Left ventricle myocardium inferior (tissue), 1 donor: ENCODE measurements around the gene RTRAF. TPM values are rescaled to one million over a fixed set of nuclear protein-coding genes. Genes with fewer than 3 reads are reported as not detected.
A peak's percentile ranks its signal among the peaks of the same experiment; 100 is the strongest.

ENCODE experiments used
- DNase-seq: peaks from one replicate; pipeline ENCODE4 v3.0.0-alpha.2; 2020
- H3K27ac ChIP-seq: fragments of 200-600 bp; replicated peaks from 2 replicates; pipeline ENCODE4 v1.8.0; 2021
- H3K27me3 ChIP-seq: fragments of 200-600 bp; 2 replicates; pipeline ENCODE4 v1.8.0; 2021; ENCODE audit warnings: low read depth
- H3K36me3 ChIP-seq: fragments of 200-600 bp; 2 replicates; pipeline ENCODE4 v1.8.0; 2021
- H3K4me1 ChIP-seq: fragments of 200-600 bp; 2 replicates; pipeline ENCODE4 v1.8.0; 2021
- H3K4me3 ChIP-seq: fragments of 200-600 bp; 2 replicates; pipeline ENCODE4 v1.8.0; 2021; ENCODE audit warnings: mild to moderate bottlenecking, moderate library complexity
- H3K9me3 ChIP-seq: fragments of 200-600 bp; replicated peaks from 2 replicates; pipeline ENCODE4 v1.8.0; 2021
- CTCF ChIP-seq: fragments of 200-600 bp; IDR thresholded peaks from 2 replicates; pipeline ENCODE4 v1.8.0; 2021; ENCODE audit warnings: antibody characterized with exemption, mild to moderate bottlenecking, borderline replicate concordance
- intact Hi-C: fragments of 100-400 bp; cut with micrococcal nuclease; formaldehyde crosslinking; loops from one replicate; pipeline ENCODE4 v1.11.0; 2022
- total RNA-seq: library from RNA; stranded (reverse); fragmentation: NEBNext Ultra II Directional; extraction: Animal tissue kit (Norgen Biotek cat#: 25700); gene quantifications from one replicate; pipeline ENCODE4 v1.2.1, GENCODE V29; 2021
- donor health status: DM: no; HTN: yes; CAD: no; lungs with severe emphysema.

The RTRAF gene
- total RNA-seq, 1 donor from 2014 or later = 237 TPM

- Histone ChIP-seq H3K4me1 (peaks cover 80% of the 10 kb centered on the region), H3K4me3 (peak overlapping the region; percentile 40), H3K27me3 (no peaks in the 10 kb centered on the region), H3K9me3 (no peaks in the 10 kb centered on the region), H3K36me3 (peaks cover 25% of the 10 kb centered on the region), H3K27ac (peak overlapping the region; percentile 86)
- intact Hi-C loops = no loop called here
- DNase-seq = no peak
- no peak for TF ChIP-seq CTCF
Observed at GRCh38 chr14:52053044-52053443, 63.7 kb downstream of the RTRAF start.

GRCh38 chr14:52054678-52055077 lies 65.3 kb downstream of the RTRAF start:
- Histone ChIP-seq H3K27ac (peak overlapping the region; percentile 86), H3K9me3 (no peaks in the 10 kb centered on the region), H3K36me3 (peaks cover 36% of the 10 kb centered on the region), H3K27me3 (no peaks in the 10 kb centered on the region), H3K4me1 (peaks cover 80% of the 10 kb centered on the region), H3K4me3 (no peak overlapping the region)
- no peak for TF ChIP-seq CTCF
- DNase-seq = no peak
- intact Hi-C loops = no loop called here

- no peak for TF ChIP-seq CTCF
Observed at GRCh38 chr14:52055167-52055566, 65.8 kb downstream of the RTRAF start.

GRCh38 chr14:52058341-52058740 lies 69.0 kb downstream of the RTRAF start:
- Histone ChIP-seq H3K36me3 (peaks cover 32% of the 10 kb centered on the region), H3K9me3 (no peaks in the 10 kb centered on the region), H3K4me1 (peaks cover 80% of the 10 kb centered on the region), H3K27ac (peak overlapping the region; percentile 83), H3K27me3 (no peaks in the 10 kb centered on the region), H3K4me3 (no peak overlapping the region)
- no peak for DNase-seq
- intact Hi-C loops = no loop called here
- TF ChIP-seq CTCF = no peak

More at GRCh38 chr14:52055167-52055566, 65.8 kb downstream of the RTRAF start:
- Histone ChIP-seq H3K4me3 (no peak overlapping the region), H3K27ac (peak overlapping the region; percentile 86), H3K36me3 (peaks cover 36% of the 10 kb centered on the region), H3K4me1 (peaks cover 80% of the 10 kb centered on the region), H3K9me3 (no peaks in the 10 kb centered on the region), H3K27me3 (no peaks in the 10 kb centered on the region)
- intact Hi-C loops = no loop called here
- DNase-seq = no peak

DNA sequence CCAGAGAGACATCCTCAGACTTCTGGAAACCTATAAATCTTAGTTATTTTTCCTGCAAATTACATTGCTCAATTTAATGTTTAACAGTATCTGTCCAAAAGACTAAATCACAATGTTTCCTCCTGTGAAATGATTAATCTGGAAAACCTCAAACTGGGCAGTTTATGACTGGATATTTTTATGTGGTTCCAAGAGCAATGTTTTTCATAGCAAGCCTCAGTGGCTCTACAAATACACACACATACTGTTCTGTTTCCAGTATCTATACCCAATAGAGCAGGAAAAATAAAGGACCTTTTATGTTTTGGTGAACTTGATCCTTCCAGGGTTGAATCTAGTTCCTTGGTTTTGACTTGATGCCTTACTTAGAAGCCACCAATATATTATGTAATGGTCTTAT lies 70.3 kb downstream of the RTRAF start:
- H3K27me3 ChIP-seq = no peaks in the 10 kb centered on the region
- H3K4me3 ChIP-seq = no peak overlapping the region
- H3K4me1 ChIP-seq = peaks cover 80% of the 10 kb centered on the region
- no peak for DNase-seq
- TF ChIP-seq CTCF = no peak
- H3K27ac ChIP-seq = peak overlapping the region; percentile 83
- intact Hi-C loops = no loop called here
- no peaks in the 10 kb centered on the region for H3K9me3 ChIP-seq
- H3K36me3 ChIP-seq = peaks cover 25% of the 10 kb centered on the region
